ENCODE measurements around the gene SF3A1. TPM values are rescaled to one million over a fixed set of nuclear protein-coding genes. Genes with fewer than 3 reads are reported as not detected.

The SF3A1 gene
- total and polyA plus RNA-seq, 9 of the 15 experiments (the other 6 are each of a cell fraction or from before 2014, with no cell fraction given), result 6.7 to 228 (median 13.0) TPM

- Histone ChIP-seq H3K9me3 (replicated peaks; ENCODE audit: control insufficient read depth, insufficient read depth, low read depth, low read length) (no peaks in the 10 kb centered on the region), H3K9me1 (ENCODE audit: control insufficient read depth, insufficient read depth, low read length) (no peaks in the 10 kb centered on the region), H4K20me1 (replicated peaks; ENCODE audit: control insufficient read depth, insufficient read depth, low read length) (no peaks in the 10 kb centered on the region; the same call in 1 of the 2 replicates), H3K27me3 (ENCODE audit: control insufficient read depth in 2 of 2, insufficient read depth in 2 of 2, low read length in 2 of 2) (no peaks in the 10 kb centered on the region), H3K9ac (ENCODE audit: insufficient read depth in 1 of 2, low read depth in 2 of 2, low read length in 2 of 2) (peak overlapping the region in 1 of 2 experiments; percentile 76; a peak in 2 of 4 replicates), H3K36me3 (ENCODE audit: control insufficient read depth, insufficient read depth, low read length) (peaks cover 12% of the 10 kb centered on the region; the same call in 1 of the 3 replicates), H3K4me2 (ENCODE audit: insufficient read depth, low read length) (no peak overlapping the region), H2AFZ (ENCODE audit: low read depth, low read length) (no peak overlapping the region), H3K4me1 (replicated peaks in 1 of 2; ENCODE audit: control insufficient read depth in 2 of 2, insufficient read depth in 2 of 2, low read length in 2 of 2) (peaks cover 5 to 23% of the 10 kb centered on the region in 2 experiments; a peak in 4 of 5 replicates), H3K4me3 (no peak overlapping the region), H3K27ac (ENCODE audit: extremely low read depth, low read depth, low read length) (no peak overlapping the region), H3K79me2 (ENCODE audit: control insufficient read depth, insufficient read depth, low read length) (peaks cover 10% of the 10 kb centered on the region)
- ChIA-PET CTCF (ENCODE audit: low intra/inter-chr PET ratio) (no interaction called here), POLR2A (interaction anchor here (0.9 to 1.0 kb wide), 2 partner anchors 11 to 12 kb away, joined by 5 to 7 read pairs; partner anchors contain the start of gene CASTOR1)
- TF ChIP-seq SPI1 (IDR thresholded peaks at IDR 0.05; ENCODE audit: borderline replicate concordance, low read depth, low read length) (peak; percentile 82), MAFF (IDR thresholded peaks at IDR 0.05; ENCODE audit: low read length) (no peak), NFXL1 (CRISPR knock-in tag; IDR thresholded peaks at IDR 0.05) (no peak), TAF15 (IDR thresholded peaks at IDR 0.05; ENCODE audit: low read depth, low read length) (no peak)
- TF ChIP-seq, protein P1, sequence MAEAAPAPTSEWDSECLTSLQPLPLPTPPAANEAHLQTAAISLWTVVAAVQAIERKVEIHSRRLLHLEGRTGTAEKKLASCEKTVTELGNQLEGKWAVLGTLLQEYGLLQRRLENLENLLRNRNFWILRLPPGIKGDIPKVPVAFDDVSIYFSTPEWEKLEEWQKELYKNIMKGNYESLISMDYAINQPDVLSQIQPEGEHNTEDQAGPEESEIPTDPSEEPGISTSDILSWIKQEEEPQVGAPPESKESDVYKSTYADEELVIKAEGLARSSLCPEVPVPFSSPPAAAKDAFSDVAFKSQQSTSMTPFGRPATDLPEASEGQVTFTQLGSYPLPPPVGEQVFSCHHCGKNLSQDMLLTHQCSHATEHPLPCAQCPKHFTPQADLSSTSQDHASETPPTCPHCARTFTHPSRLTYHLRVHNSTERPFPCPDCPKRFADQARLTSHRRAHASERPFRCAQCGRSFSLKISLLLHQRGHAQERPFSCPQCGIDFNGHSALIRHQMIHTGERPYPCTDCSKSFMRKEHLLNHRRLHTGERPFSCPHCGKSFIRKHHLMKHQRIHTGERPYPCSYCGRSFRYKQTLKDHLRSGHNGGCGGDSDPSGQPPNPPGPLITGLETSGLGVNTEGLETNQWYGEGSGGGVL (CRISPR knock-in tag; IDR thresholded peaks at IDR 0.05), result no peak
- ATAC-seq (no peak), FAIRE-seq (no peak), DNase-seq (ENCODE audit: extremely low read depth in 1 of 4, low spot score in 3 of 4) (no peak)
- in situ Hi-C loops (cut with MboI), result no loop called here
- 73% methylated on average over 7 of the region's 9 CpGs for WGBS (ENCODE audit: insufficient coverage, low coverage, missing lambda C conversion rate)
- intact Hi-C loops (cut with micrococcal nuclease), result no loop called here
- BruUV-seq (replicated peaks), result no TSS peak
These were observed 54.5 kb downstream of the SF3A1 start for GRCh38 chr22:30301995-30302809.

All from K562 (cell line).